NCI-H1436 treated with DMSO at 0.1 percent for 48 hours (cell line): ENCODE data around the gene TIRAP.
"Not testable (repeated sequence)": the region's sequence is repeated elsewhere in the genome, so short reads cannot be mapped to it uniquely, and the experiment has no call there.

Source experiments
- DNase-seq: peaks from one replicate; lab custom pipeline; 2025; lab: John Stamatoyannopoulos, UW

The TIRAP gene

GRCh38 chr11:126284829-126285228 lies 1.9 kb downstream of the TIRAP start:
- peak; percentile 41 for DNase-seq

GRCh38 chr11:126288237-126288636 lies 5.3 kb downstream of the TIRAP start:
- DNase-seq: no peak

GRCh38 chr11:126290887-126291286 lies 8.0 kb downstream of the TIRAP start:
- DNase-seq: no peak

- DNase-seq: no peak
Measured at GRCh38 chr11:126293726-126294125, 10.8 kb downstream of the TIRAP start.

GRCh38 chr11:126297004-126297403 lies 14.1 kb downstream of the TIRAP start:
- DNase-seq: no peak

- peak; percentile 63 for DNase-seq
Measured at GRCh38 chr11:126303623-126304456, 20.9 kb downstream of the TIRAP start, which contains the start of gene DCPS. TSS of gene DCPS (plus strand) at chr11:126304060. CDS start at chr11:126304081, 21 bp downstream.

- no peak for DNase-seq
Measured at GRCh38 chr11:126304457-126305075, 21.7 kb downstream of the TIRAP start.

- no peak for DNase-seq
Measured at GRCh38 chr11:126305699-126306098, 22.8 kb downstream of the TIRAP start.

- DNase-seq: no peak
Measured at GRCh38 chr11:126307706-126308105, 24.8 kb downstream of the TIRAP start.

GRCh38 chr11:126308271-126308671 lies 25.4 kb downstream of the TIRAP start:
- no peak for DNase-seq

- not testable (repeated sequence) for DNase-seq
Measured at GRCh38 chr11:126308771-126309170, 25.9 kb downstream of the TIRAP start.

- DNase-seq: no peak
Measured at GRCh38 chr11:126310200-126310991, 27.5 kb downstream of the TIRAP start.

GRCh38 chr11:126310992-126311310 lies 28.1 kb downstream of the TIRAP start:
- no peak for DNase-seq

- no peak for DNase-seq
Measured at GRCh38 chr11:126311401-126312291, 28.8 kb downstream of the TIRAP start.

GRCh38 chr11:126312961-126313360 lies 30.1 kb downstream of the TIRAP start:
- no peak for DNase-seq

GRCh38 chr11:126313826-126314225 lies 30.9 kb downstream of the TIRAP start:
- DNase-seq: no peak

- no peak for DNase-seq
Measured at GRCh38 chr11:126317432-126317755, 34.5 kb downstream of the TIRAP start.

- no peak for DNase-seq
Measured at GRCh38 chr11:126317756-126318573, 35.1 kb downstream of the TIRAP start.

- DNase-seq: no peak
Measured at GRCh38 chr11:126318574-126319373, 35.9 kb downstream of the TIRAP start.

GRCh38 chr11:126319374-126319740 lies 36.5 kb downstream of the TIRAP start:
- no peak for DNase-seq
